CD14-positive monocyte (primary cell): Measurements from ENCODE around the gene BUD13. TPM values are rescaled to one million over a fixed set of nuclear protein-coding genes. Genes with fewer than 3 reads are reported as not detected.

Source experiments
- DNase-seq, 3 donors: peaks; one replicate each; pipeline ENCODE4 v3.0.0-alpha.2; 2011 to 2022
- H2AFZ ChIP-seq: 2 replicates; pipeline ENCODE4 v1.6.0; 2012; ENCODE audit warnings: mild to moderate bottlenecking, low read depth, low read length, inconsistent platforms; ENCODE audit not compliant: insufficient read depth, poor library complexity, severe bottlenecking
- H3K27ac ChIP-seq, 2 donors: 1 replicate in 1 of 2; 2 replicates in 1 of 2; pipeline ENCODE4 v1.5.1; 2012 to 2013; ENCODE audit warnings: low read length in 2 of 2, control low read depth in 1 of 2, inconsistent platforms in 1 of 2, low read depth in 1 of 2, mild to moderate bottlenecking in 1 of 2
- H3K27me3 ChIP-seq, 2 donors: one replicate each; pipeline versions ENCODE4 v1.6.0 to v1.6.1; 2011 to 2013; ENCODE audit warnings: low read length in 2 of 2; ENCODE audit not compliant: control insufficient read depth in 2 of 2, insufficient read depth in 2 of 2
- H3K36me3 ChIP-seq, 2 donors: replicated peaks in 1 of 2; 1 replicate in 1 of 2; 2 replicates in 1 of 2; pipeline versions ENCODE4 v1.5.1 to v1.6.1; 2012 to 2013; ENCODE audit warnings: low read length in 2 of 2, control low read depth in 1 of 2, inconsistent platforms in 1 of 2, mild to moderate bottlenecking in 1 of 2; ENCODE audit not compliant: insufficient read depth in 2 of 2, control insufficient read depth in 1 of 2
- H3K4me1 ChIP-seq, 2 donors: 1 replicate in 1 of 2; 2 replicates in 1 of 2; pipeline versions ENCODE4 v1.5.1 to v1.6.1; 2012 to 2013; ENCODE audit warnings: low read length in 2 of 2, control low read depth in 1 of 2, inconsistent platforms in 1 of 2, mild to moderate bottlenecking in 1 of 2, moderate library complexity in 1 of 2; ENCODE audit not compliant: insufficient read depth in 2 of 2, control insufficient read depth in 1 of 2
- H3K4me2 ChIP-seq: replicated peaks from 2 replicates; pipeline ENCODE3; 2012; ENCODE audit warnings: low read length, moderate library complexity, mild to moderate bottlenecking; ENCODE audit not compliant: poor library complexity, severe bottlenecking; ENCODE audit errors: extremely low read depth
- H3K4me3 ChIP-seq, 3 experiments: fragments of 200-600 bp in 1 of 3; sonication (generic) in 1 of 3; replicated peaks in 1 of 3; 1 replicate in 2 of 3; 2 replicates in 1 of 3; pipeline ENCODE4 v1.5.1; 2011 to 2013; ENCODE audit warnings: low read length in 3 of 3, mild to moderate bottlenecking in 3 of 3, control low read depth in 2 of 3, low read depth in 2 of 3, inconsistent platforms in 1 of 3, moderate library complexity in 1 of 3
- H3K79me2 ChIP-seq: 2 replicates; pipeline ENCODE4 v1.6.0; 2012; ENCODE audit warnings: mild to moderate bottlenecking, control low read depth, inconsistent platforms, low read length, moderate library complexity; ENCODE audit not compliant: insufficient read depth
- H3K9ac ChIP-seq: 2 replicates; pipeline ENCODE4 v1.6.0; 2017; ENCODE audit warnings: low read length, mild to moderate bottlenecking; ENCODE audit not compliant: insufficient read depth, poor library complexity, severe bottlenecking
- H3K9me3 ChIP-seq, 2 donors: replicated peaks in 1 of 2; 1 replicate in 1 of 2; 2 replicates in 1 of 2; pipeline versions ENCODE4 v1.5.1 to v1.6.1; 2012 to 2013; ENCODE audit warnings: low read length in 2 of 2, control low read depth in 1 of 2; ENCODE audit not compliant: control insufficient read depth in 1 of 2, insufficient read depth in 1 of 2
- H4K20me1 ChIP-seq: 2 replicates; pipeline ENCODE4 v1.6.0; 2012; ENCODE audit warnings: mild to moderate bottlenecking, low read length, control low read depth, moderate library complexity; ENCODE audit not compliant: insufficient read depth
- H3K27ac Mint-ChIP-seq, 7 donors: one replicate each; pipeline ENCODE4 v1.8.0; 2020; ENCODE audit warnings: mild to moderate bottlenecking in 7 of 7, mixed read lengths in 7 of 7, moderate library complexity in 6 of 7, inconsistent platforms in 2 of 7
- H3K27me3 Mint-ChIP-seq, 3 donors: one replicate each; pipeline ENCODE4 v1.8.0; 2021 to 2022; ENCODE audit warnings: low read depth in 3 of 3, mild to moderate bottlenecking in 3 of 3, mixed read lengths in 3 of 3, moderate library complexity in 3 of 3, inconsistent platforms in 1 of 3
- H3K36me3 Mint-ChIP-seq, 2 donors: one replicate each; pipeline ENCODE4 v1.8.0; 2020; ENCODE audit warnings: mixed read lengths in 2 of 2, inconsistent platforms in 1 of 2, mild to moderate bottlenecking in 1 of 2
- H3K4me1 Mint-ChIP-seq: one replicate; pipeline ENCODE4 v1.8.0; 2020; ENCODE audit warnings: mild to moderate bottlenecking, mixed read lengths
- H3K4me3 Mint-ChIP-seq, 2 donors: one replicate each; pipeline ENCODE4 v1.8.0; 2020; ENCODE audit warnings: mild to moderate bottlenecking in 2 of 2, mixed read lengths in 2 of 2, moderate library complexity in 1 of 2
- H3K9me3 Mint-ChIP-seq, 7 donors: one replicate each; pipeline ENCODE4 v1.8.0; 2020 to 2022; ENCODE audit warnings: mixed read lengths in 7 of 7, mild to moderate bottlenecking in 6 of 7, moderate library complexity in 6 of 7, inconsistent platforms in 2 of 7
- CTCF ChIP-seq: fragments of 200-600 bp; IDR thresholded peaks from one replicate; pipeline ENCODE4 v1.8.0; 2022; ENCODE audit warnings: antibody characterized with exemption, mild to moderate bottlenecking
- WGBS: methylation state at CpG from one replicate; pipeline ENCODE4 v1.1.5; 2013; ENCODE audit warnings: missing lambda C conversion rate; ENCODE audit not compliant: insufficient coverage; 5-methylcytosine and 5-hydroxymethylcytosine counted together
- intact Hi-C, 2 donors: fragments of 100-400 bp; cut with micrococcal nuclease; formaldehyde crosslinking; loops; one replicate each; pipeline versions ENCODE4 v1.15.0 to v1.15.1; 2023
- polyA plus RNA-seq, 3 donors: library from polyadenylated mRNA; depleted of rRNA in 1 of 3; unstranded in 2 of 3; stranded (reverse) in 1 of 3; fragments of 300-500 nt in 2 of 3; fragments of >200 nt in 1 of 3; fragmentation: Illumina TruSeq in 2 of 3; gene quantifications; 1 replicate in 2 of 3; 2 replicates in 1 of 3; pipeline ENCODE4 v1.2.3, GENCODE V29; 2012 to 2021

The BUD13 gene
- polyA plus RNA-seq, 3 donors, result 4.2 to 8.7 (median 5.3) TPM

GRCh38 chr11:116788534-116788933 lies 15.7 kb upstream of the BUD13 start:
- TF ChIP-seq CTCF, result no peak
- Mint-ChIP-seq H3K4me1 (peaks cover 29% of the 10 kb centered on the region), H3K9me3 (peaks cover 0 to 2% (median 0%) of the 10 kb centered on the region in 7 donors), H3K36me3 (peaks cover 33 to 37% of the 10 kb centered on the region in 2 donors), H3K4me3 (peak overlapping the region; percentile 94 to 95), H3K27ac (peak overlapping the region; percentile 92 to 98 (median 97)), H3K27me3 (peaks cover 6 to 14% (median 8%) of the 10 kb centered on the region in 3 donors)
- Histone ChIP-seq H3K4me1 (peaks cover 22 to 26% of the 10 kb centered on the region in 2 donors), H3K9me3 (no peaks in the 10 kb centered on the region), H3K79me2 (peaks cover 34% of the 10 kb centered on the region), H3K4me2 (peak overlapping the region; percentile 86), H2AFZ (peak overlapping the region; percentile 98), H3K36me3 (peaks cover 31 to 33% of the 10 kb centered on the region in 2 donors), H3K4me3 (peak overlapping the region; percentile 85 to 92 (median 90)), H4K20me1 (no peaks in the 10 kb centered on the region), H3K27ac (peak overlapping the region; percentile 61 to 94), H3K9ac (peak overlapping the region; percentile 94), H3K27me3 (no peaks in the 10 kb centered on the region)
- intact Hi-C loops, result loop anchor here (5.0 to 10.0 kb wide), 2 partner anchors 444 to 536 kb away; partner anchors contain the start of genes CEP164 (in 1 of the 2), PCSK7 (in 1 of the 2) and RNF214 (in 1 of the 2)
- no CpG with 5 or more reads among the region's 4 CpGs for WGBS
- DNase-seq, result peak in 1 of 3 donors; percentile 8

GRCh38 chr11:116787786-116788486 lies 15.1 kb upstream of the BUD13 start, which contains the start of gene ZPR1:
TSS of gene ZPR1 (minus strand) at chr11:116788023. CDS start at chr11:116787990, 33 bp downstream.
- H3K9me3 ChIP-seq, result no peaks in the 10 kb centered on the region
- H3K27ac ChIP-seq, result peak within 1 kb of the TSS; percentile 61 to 94
- H3K27me3 ChIP-seq, result no peaks in the 10 kb centered on the region
- peak within 1 kb of the TSS; percentile 98 for H2AFZ ChIP-seq
- DNase-seq, result peak; percentile 76 to 80 (median 79)
- intact Hi-C loops, result loop anchor here (5.0 to 10.0 kb wide), 2 partner anchors 444 to 537 kb away; partner anchors contain the start of genes CEP164 (in 1 of the 2), PCSK7 (in 1 of the 2) and RNF214 (in 1 of the 2)
- Mint-ChIP-seq H3K9me3 (peaks cover 0 to 2% (median 0%) of the 10 kb centered on the region in 7 donors), H3K4me1 (peaks cover 29% of the 10 kb centered on the region), H3K36me3 (peaks cover 39 to 43% of the 10 kb centered on the region in 2 donors), H3K4me3 (peak within 1 kb of the TSS; percentile 94 to 95), H3K27ac (peak within 1 kb of the TSS; percentile 92 to 98 (median 97)), H3K27me3 (peaks cover 6 to 14% (median 8%) of the 10 kb centered on the region in 3 donors)
- peaks cover 2% of the 10 kb centered on the region for H4K20me1 ChIP-seq
- H3K79me2 ChIP-seq, result peaks cover 34% of the 10 kb centered on the region
- peak within 1 kb of the TSS; percentile 86 for H3K4me2 ChIP-seq
- H3K36me3 ChIP-seq, result peaks cover 37 to 39% of the 10 kb centered on the region in 2 donors
- peak within 1 kb of the TSS; percentile 94 for H3K9ac ChIP-seq
- under 1% methylated on average over 56 of the region's 56 CpGs for WGBS
- no peak for TF ChIP-seq CTCF
- H3K4me3 ChIP-seq, result peak within 1 kb of the TSS; percentile 85 to 92 (median 90)
- peaks cover 22 to 26% of the 10 kb centered on the region in 2 donors for H3K4me1 ChIP-seq
